HG03520 (cell line): ENCODE results near the gene TWF2.

ENCODE experiments used
- ATAC-seq: cut with Tn5 transposase; IDR thresholded peaks from one replicate; pipeline ENCODE4 v1.9.1; 2021; ENCODE audit warnings: mild to moderate bottlenecking, moderate library complexity; ENCODE audit not compliant: unreplicated experiment

Gene TWF2

DNA sequence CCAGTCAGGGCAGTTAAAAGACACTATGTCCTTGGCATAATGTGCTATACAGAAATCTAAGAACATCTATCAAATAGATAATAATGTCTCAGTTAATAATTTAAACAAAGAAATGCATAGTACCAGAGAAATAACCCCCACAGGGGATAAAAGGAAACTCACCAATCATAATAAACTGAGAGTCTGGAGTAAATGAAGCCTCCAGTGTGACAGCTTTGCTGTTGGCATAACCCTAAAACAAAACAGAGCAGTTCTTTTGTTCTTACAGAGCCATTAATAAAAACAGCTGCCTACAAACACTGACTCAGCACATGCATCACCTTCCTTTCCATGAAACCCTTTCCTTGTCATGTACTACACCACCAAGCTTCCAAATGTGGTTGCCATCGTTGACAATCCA, 20.1 kb upstream of the TWF2 start:
- ATAC-seq = no peak

DNA sequence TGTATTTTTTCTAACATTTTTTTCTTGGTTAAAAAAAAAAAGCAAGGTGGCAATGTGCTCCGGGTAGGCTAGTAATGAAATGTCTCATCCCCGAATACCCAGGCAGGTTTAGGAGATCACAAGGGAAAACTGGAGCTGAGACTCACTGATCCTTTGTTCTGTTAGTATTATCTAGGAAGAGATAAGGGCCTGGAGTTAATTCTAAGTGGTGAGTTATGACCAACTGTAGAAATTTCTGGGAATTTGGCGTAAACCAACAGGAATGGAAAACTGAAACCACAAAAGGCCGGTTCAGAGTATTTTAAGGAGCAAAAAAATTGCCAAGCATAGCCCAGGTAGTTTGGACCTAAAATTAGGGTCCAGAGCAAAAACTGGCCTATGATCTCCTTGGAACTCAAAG, 19.0 kb upstream of the TWF2 start:
- no peak for ATAC-seq

DNA sequence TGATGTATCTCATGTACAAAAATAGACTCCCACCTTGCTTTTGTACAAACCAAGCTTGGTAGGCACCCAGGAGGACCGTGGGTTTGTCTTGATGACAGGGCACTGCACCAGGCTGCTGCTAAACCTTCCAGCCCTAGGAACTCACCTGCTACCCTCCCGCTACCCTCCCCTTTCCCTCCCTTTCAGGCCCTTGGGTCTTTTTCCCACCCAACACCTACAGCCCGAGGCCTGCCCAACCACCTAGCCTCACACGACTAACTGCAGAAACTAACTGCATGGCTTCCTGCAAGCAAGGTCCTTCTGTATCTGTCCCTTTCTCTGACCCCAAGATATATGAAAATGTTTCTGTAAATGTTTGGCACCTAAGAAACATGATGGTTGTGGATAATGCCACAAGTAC, 17.7 kb upstream of the TWF2 start:
- no peak for ATAC-seq

DNA sequence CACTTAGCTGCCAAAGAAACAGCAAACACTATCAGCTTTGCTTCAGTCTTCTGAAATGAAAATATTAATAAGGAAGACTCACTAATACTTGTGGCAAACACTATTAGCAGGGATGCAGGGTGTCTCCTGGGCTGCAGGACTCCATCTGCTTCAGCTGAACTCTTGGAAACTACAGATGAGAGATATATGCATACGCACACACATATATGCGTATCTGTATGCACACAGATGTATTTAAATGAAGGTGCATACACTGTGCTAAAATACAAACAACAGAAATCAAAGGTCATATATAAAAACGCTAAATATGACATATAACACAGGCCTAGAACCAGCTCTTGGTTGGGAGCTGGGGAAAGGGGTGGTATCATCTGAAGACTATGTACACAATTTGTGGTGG, 17.2 kb upstream of the TWF2 start:
- ATAC-seq = no peak

DNA sequence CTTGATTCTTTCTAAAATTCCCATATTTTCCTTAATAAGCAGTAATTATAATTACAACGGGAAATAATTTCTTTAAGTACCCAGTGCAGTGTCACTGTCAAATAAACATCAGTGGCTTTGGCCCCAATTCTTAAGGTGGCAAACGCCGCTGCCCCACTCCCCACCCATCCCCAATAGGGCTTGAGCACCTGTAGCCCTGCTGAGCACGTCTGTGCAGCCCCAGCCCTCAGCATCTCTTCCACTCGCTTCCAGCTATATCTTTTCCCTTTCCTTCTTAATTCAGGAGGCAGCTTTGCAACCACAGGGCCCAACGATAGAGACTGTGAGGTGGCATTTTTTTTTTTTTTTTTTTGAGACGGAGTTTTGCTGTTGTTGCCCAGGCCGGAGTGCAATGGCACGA, 15.7 kb upstream of the TWF2 start:
- no peak for ATAC-seq

DNA sequence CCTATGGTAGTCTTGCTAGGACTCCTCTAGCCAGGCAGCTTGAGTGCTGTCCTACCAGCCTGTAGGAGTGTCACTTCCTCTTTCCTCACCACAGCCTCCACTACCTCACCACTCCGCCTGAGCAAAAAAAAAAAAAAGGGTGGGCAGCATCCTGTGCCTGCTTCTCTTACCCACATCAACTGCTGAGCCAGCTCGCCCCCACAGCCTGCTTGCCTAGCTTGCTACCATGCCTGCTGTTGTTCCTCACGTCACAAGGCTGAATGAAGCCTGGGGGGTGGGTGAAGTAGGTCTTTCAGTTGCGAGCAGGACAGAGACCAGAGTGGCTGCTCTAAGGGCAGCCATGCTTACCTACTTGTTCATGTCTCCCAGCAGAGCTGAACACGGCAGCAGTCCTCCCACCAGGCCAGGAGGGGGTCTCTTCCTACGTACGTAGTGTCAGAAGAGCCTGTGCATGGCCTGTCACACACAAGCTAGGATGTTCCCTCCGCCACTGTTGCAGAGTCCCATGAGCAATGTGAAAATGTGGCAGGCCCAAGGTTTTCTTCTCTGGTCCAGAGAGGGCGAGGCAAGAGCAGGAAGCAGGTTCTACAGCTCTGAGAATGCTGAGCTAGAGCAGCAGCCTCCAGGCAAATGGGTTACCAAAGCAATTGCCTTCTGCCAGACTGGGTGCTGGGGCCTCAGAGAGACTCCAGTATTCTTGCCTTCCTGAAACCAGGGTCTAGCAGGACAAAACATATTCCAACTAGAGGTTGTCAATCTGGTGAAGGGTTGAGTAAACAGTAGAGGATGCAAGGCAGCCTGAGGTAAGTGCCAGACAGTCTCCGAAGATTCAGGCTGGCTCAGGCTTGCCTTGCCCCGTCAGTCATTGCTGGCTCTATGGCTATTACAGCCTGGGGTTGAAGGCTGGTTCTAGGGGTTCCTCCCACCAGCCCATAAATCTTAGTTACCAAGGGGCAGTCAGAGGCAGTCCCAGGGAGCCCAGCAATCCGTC, 14.7 kb upstream of the TWF2 start:
- peak; percentile 83 for ATAC-seq

DNA sequence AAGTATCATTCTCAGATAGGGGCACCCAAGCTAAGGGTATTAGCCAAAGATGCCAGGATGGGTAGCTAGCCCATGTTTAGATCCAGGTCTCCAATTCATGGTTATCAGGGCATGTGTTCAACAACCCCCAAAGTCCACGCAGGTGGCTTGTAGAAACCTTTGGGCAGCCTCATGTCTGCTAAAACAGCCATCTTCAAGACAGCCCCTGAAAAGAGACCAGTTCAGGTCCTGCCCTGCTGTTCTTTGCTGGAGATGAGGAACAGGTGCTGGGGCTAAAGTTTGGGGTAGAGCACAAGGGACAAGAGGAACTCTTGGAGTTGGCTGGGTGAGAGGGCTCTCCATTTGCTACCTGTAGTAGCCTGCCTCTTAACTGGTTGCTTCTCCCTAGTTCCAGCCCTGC, 11.2 kb upstream of the TWF2 start:
- ATAC-seq = no peak

DNA sequence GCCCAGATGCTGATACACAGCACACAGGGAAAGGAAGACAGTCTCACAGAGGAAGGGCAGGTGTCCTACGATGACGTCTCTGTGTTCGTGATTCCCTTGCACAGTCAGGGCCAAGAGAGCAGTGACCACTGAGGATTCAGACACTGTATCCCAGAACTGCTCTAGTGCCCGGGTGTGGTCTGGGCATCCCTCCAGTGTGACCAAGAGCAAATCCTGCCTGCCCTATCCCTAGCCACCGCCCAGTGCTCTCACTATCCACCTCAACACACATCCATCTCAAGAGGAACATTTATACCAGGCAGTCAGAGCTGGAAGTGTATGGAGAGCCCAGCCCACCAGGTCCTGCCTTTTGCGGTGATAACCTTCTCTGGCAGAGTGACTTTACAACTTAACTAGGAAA, 10.7 kb upstream of the TWF2 start:
- ATAC-seq = no peak

DNA sequence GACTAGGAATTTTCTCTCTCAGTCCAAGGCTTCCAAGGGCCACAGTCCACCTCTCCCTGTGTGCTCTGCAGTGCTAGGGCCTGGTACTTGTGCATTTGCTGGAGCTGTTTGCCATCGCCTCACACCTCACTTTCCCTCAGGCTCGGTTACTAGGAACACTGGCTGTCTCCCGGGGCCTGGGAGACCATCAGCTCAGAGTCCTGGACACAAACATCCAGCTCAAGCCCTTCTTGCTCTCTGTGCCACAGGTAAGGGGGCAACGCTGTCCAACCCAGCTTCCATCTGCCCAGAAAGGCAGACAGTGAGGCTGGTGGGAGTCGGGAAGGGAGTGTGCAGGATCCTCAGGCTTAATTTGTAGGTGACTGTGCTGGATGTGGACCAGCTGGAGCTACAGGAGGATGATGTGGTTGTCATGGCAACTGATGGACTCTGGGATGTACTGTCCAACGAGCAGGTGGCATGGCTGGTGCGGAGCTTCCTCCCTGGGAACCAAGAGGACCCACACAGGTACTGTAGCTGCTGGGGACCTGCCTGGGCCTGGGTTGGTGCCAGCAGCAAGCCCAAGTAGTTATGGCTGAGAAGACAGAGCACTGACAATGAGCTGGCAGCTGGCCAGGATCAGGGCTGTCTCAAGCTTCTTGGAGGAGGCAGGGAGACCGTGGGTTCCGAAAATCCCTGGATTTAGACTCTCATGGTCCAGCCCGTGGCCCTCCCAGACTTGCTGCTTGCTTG, 10.0 kb upstream of the TWF2 start:
- ATAC-seq = no peak

DNA sequence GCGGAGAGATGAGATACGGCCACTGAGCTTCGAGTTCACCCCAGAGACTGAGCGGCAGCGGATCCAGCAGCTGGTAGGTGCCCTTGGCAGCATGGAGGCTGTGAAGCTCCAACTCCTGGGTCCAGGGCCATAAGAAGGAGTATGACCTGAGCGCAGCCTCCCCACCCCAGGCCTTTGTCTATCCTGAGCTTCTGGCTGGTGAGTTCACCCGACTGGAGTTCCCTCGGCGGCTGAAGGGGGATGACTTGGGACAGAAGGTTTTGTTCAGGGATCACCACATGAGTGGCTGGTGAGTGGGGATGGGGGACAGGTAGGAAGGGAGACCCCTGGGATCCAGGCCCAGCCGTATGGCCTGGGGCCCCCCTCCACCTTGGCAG, 9.2 kb upstream of the TWF2 start:
- no peak for ATAC-seq

DNA sequence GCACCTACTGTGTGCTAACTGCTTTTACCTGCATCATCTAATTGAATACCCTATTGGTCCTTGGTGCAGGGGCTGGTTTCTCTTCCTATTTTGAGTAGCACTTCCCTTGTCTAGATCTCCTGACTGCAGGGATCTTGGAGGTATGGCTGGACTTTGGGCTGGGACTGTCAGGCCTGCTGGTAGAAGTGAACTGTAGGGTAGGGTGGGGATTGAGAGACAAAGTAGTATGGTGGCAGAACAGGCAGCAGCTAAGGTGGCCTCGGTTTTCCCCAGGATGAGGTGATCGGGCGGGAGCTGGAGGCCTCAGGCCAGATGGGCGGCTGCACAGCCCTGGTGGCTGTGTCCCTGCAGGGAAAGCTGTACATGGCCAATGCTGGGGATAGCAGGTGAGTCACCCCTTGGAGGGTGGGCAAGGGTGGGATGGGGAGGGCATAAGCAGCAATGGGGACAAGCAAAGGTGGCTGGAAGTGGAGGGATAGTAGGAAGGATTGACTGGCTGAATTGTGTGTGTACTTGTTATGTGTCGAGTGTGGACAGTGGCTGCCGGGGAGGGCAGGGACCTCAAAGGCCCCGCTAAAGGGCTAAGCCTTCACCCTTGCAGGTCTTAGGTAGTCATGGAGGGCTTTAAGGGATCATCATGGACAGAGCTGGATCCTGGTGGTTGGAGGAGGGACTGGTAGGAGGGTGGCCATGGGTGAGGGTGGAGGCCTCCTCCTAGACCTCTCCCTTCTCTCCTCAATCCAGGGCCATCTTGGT, 8.6 kb upstream of the TWF2 start:
- no peak for ATAC-seq

DNA sequence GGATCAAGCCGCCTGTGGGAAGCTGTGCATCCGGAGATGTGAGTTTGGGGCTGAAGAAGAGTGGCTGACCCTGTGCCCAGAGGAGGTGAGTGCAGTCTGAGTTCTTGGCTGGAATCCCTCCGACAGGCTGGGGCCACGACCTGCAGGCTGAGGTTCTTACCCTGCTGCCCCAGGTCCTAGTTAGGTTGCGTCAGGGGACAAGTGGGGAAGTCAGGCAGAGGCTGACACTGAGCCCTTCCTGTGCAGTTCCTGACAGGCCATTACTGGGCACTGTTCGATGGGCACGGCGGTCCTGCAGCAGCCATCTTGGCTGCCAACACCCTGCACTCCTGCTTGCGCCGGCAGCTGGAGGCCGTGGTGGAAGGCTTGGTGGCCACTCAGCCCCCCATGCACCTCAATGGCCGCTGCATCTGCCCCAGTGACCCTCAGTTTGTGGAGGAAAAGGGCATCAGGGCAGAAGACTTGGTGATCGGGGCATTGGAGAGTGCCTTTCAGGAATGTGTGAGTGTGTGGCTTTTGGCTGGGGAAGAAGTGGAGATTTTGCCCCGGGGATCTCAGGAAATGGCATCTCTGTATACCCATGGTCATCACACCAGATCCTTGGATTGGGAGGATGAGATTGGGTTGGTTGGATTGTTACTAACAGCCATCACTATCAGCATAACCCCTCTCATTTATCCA, 7.9 kb upstream of the TWF2 start:
- ATAC-seq = no peak

DNA sequence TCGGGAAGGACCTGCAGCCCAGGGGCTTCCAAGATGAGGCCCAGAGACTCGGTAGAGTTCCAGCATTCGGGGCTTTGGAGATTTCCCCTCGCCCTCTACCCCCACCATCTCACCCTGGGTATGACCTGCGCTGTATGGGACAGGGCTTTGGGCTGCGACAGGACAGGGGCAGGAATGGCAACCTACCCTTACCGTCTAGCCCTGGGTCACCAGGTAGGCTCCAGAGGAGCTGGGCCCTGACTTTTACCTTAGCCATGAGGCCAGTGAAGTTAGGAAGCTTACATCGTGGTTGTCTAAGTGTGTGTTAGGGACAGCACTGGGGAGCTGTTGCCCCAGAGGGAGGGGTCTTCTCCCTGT, 7.3 kb upstream of the TWF2 start:
- ATAC-seq = no peak

DNA sequence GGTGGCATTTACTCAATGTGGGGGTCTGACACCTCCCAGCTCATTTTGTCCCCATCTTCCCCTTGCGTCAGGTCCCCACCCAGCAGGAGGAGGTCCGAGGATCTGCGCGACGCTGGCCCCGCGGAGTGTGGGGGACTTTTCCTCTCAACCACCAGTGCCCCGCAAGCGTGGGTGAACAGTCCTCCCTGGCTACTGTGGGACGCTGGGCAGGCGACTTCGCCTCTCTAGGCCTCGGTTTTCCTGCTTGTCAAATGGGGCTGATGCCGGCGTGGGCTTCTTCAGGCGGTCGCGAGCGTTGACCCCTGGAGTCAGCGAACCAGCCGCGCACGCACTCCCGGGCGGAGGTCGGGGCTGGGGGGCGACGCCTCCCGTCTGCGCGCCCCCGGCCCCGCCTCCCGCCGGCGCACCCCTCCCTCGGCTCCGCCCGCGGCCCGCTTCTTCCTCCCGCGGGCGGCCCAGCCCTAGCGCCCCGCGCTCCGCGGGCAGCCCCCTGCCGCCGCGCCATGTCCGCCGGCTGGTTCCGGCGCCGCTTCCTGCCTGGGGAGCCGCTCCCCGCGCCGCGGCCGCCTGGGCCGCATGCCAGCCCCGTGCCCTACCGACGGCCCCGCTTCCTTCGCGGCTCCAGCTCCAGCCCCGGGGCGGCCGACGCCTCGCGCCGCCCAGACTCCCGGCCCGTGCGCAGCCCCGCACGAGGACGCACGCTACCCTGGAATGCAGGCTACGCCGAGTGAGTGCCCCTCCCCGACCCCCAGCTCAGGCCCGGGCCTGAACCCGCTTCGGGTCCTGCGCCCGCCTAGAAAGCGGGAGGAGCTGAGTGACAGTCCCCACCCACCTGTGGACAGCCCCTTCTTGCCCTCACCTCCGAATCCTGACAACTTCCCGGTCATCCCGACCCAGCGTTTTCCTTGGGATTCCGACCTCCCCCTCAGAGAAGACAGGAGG, 6.6 kb upstream of the TWF2 start, which contains the start of gene PPM1M:
PPM1M (plus strand) TSS at position 438 of the 942 bp plus-strand sequence; CDS start at position 504, 66 bp downstream.
- no peak for ATAC-seq

DNA sequence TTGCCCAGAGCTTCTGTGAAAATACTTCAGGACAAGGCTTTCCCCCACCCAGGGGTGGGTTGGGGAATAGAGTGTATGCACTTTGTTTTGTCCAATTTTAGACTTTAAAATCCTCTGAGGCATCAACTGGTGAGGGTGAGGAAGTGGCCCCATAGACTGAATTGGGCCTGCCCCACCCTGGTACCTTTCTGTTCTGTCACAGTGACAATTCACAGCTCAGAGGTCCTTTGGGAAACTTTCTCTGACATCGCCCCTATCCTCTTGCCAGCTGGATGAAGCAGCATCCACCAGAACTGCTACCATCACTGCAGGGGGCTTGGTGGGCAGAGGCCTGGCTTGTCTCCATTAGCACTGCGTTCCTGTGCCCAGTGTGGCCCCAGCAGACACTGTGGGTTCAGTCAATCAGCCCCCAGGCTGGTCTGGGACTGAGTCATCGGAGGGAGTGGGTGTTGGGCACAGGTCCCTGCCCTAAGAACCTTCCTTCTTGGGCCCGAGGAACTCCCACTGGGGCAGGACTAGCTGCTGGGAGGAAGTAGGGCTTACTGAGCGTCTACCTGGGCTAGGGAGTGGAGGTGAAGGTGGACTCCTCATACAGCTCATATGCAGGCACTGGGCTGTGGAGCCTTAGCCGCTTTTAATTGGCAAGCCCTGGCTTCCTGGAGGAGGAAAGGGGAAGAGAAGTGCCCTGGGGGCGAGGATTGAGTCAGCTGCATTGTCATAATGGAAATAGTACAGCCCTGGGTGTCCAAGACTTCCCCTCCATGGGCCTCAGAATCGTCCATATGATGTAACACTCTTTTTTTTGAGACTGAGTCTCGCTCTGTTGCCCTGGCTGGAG, 5.1 kb upstream of the TWF2 start:
- ATAC-seq = no peak

DNA sequence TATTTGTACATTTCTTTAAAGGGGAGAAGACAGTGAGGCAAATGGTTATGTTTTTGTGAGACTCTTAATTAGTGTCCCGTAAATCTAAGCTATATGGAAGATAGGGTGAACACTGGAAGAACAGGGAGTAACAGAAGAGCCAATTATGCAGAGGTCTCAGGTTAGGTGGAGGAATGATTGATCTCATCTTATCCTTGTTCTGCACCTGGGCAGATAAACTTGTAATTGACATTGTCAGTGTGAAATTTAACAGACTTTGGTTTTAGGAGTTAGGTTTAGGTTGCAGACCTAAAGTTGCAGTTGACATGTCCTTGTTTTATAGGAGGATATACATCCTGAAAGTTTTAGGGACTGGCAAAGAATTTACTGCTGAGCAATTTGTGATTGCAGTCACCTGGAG, 3.1 kb upstream of the TWF2 start:
- ATAC-seq = no peak

DNA sequence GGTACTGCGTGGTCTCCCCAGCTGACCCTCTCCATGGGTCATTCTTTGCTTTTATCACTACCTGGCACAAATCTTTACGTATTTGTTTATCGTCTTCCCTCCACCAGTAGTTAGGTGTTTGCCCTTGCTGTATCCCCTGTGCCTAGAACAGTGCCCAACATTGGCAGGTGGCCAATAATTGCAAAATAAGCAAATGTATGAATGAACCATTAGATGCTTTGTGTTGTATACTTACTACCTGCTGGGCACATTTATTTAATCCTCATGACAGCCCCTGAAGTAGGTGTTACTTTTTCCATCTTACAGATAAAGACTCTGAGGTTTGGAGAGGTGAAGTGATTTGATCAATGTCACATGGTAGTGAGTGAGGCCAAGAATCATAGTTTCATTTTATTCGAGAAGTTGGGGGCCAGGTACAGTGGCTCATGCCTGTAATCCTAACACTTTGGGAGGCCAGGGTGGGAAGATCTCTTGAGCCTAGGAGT, 2.0 kb upstream of the TWF2 start:
- ATAC-seq = no peak

DNA sequence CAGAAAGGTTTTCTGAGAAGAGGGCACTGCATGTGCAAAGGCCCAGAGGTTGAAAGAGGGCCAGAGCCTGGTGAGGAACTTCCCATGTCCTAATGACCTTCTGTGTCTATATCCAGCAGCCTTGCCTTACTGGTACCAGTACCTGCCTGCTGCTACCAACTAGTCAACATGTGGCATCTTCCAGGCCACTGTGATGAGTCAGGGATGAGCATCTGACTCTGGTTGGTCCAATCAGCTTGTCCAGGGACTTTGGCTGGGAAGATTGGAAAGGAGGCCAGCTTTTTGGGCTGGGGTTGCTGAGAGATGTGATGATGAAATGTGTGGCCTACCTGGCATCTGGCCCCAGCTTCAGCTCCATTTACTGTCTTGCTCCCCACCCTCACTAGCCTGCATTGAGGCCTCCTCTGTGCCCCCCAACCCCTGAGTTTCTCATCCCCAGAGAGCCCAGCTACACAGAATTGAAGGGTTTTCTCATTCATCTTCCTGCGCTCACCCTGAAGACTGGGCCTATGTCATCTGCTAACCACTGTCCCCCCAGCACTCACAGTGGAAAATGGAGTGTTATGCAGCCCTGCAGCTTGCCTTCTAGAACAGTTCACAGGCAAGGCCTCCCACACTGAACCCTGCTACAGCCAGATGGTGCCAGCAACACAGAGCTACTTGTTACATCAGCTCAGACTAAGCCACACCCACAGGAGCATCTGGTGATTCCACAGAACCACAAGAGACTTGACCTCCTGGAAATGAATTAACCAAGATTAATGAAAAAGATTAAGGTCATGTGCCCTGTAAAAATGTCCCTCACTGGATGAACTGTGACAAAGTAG, 1.3 kb upstream of the TWF2 start:
- ATAC-seq = no peak
